HG02840 (cell line): ENCODE results near the gene TRRAP.

Source experiments
- ATAC-seq: cut with Tn5 transposase; IDR thresholded peaks from one replicate; pipeline ENCODE4 v1.9.1; 2021; ENCODE audit warnings: mild to moderate bottlenecking, moderate library complexity, moderate number of reproducible peaks; ENCODE audit not compliant: unreplicated experiment, low FRiP score

The TRRAP gene

DNA sequence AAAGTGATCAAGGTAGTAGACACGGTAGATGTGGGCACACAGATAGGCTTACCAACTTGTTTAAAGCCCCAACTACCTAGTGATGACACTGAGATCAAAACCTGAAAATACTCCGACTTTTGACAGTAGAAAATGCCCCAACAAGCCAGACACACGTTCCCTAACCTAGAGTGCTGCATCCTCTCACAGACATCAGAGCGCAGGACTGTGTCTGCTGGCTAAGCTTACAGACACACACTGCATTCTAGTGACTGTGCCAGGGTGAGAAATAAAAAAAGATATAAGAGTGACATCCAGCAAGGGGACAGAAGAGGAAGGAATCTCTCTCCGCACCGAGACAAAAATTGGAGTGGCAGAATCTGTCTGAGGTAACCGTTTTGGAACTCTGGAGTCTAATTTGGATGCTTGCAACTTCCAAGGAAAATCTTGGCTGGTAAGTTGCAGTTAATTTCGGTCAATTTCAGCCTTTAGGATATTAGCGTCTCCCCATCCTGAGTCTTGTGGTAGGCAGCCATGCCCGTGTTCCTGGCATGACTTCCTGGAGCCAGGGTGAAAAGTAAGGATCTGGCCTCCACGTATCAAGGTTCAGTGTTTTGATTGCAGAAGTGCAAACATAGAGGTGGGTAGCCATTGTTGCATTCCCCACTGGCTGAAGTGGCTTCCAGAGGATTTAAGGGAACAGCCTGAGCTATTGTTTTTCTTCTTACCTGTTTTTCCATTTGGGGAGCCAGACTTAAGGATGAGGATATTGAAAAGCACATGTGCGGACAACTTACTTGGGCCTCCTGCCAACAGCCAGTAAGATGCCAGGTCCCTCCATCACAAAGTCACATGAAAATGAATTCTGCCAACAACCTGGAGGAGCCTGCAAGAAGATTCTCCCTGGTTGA, 141.4 kb downstream of the TRRAP start:
- no peak for ATAC-seq

GRCh38 chr7:99020413-99020715, 142.0 kb downstream of the TRRAP start:
- no peak for ATAC-seq

DNA sequence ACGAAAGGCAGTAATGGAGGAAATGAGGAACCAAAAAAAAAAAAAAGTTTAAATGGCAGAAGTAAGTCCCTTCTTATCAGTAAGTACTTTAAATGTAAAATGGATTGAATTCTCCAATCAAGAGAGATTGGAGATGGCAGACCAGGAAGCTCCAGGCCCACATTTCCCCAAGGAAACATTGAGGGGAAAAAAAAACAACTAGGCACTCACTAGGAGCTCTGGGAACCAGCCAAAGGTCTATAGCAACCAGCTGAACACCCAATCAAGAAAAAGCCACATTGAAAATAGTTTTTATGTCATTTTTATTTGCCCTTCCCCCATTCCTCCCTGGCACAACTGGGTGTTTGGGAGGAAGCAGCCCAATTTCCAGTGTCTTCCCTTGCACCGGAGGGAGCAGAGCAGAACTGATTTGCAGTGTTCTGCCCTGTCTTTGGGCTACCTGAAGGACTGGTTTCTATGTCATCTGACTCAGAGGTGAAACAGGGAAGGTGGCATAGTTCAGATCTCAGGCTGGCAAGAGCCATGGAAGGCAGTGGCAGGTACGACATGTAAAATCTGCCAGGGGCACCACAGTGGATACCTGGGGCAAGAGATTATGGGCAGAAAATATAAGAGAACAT, 143.7 kb downstream of the TRRAP start:
- ATAC-seq: no peak

DNA sequence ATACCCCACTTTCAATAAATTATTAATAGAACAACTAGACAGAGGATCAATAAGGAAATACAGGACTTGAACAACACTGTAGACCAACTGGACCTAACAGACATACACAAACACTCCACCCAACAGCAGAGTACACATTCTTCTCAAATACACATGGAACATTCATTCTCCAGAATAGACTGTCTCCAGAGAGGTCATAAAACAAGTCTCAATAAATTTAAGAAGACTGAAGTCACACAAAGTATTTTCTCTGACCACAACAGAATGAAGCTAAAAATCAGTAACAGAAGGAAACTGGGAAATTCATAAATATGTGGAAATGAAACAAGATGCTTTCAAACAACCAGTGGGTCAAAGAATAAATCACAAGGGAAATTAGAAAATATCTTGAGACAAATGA, 145.7 kb downstream of the TRRAP start:
- no peak for ATAC-seq

- ATAC-seq: no peak
Observed at GRCh38 chr7:99027241-99027640, 148.9 kb downstream of the TRRAP start.

- ATAC-seq: no peak
Observed at GRCh38 chr7:99027841-99028240, 149.5 kb downstream of the TRRAP start.

DNA sequence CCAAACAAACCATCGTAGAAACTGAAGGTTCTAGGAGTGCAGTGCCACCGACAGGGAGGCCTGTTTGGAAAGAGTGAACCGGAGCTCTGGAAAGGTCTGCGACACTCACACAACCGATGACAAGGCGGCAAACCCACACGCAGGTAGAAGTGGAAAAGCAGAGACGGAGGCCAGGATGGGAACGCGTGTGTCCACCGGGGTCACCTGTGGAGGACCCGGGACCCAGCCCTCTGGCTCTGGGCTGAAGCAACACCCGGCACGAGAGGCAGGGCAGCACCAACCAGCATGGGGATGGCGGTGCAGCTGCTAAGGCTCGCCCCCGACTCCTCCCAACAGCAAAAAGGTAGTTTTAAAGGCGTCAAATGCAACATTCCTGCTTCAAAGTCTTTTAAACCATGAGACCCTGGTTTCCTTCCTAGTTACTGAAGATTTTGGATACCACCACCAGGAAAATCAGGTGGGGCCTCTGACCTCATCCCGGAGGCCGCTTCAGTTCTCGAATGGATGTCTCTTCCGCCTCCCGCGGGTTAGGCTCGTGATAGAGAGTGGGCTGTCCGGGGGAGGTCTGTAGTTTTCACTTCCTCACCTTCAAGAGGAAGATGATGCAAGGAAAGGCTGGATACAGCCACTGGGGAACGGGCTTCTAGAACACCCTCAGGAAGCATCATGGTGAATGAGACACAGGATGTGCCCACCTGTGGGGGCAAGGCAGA, 150.1 kb downstream of the TRRAP start:
- ATAC-seq: no peak

DNA sequence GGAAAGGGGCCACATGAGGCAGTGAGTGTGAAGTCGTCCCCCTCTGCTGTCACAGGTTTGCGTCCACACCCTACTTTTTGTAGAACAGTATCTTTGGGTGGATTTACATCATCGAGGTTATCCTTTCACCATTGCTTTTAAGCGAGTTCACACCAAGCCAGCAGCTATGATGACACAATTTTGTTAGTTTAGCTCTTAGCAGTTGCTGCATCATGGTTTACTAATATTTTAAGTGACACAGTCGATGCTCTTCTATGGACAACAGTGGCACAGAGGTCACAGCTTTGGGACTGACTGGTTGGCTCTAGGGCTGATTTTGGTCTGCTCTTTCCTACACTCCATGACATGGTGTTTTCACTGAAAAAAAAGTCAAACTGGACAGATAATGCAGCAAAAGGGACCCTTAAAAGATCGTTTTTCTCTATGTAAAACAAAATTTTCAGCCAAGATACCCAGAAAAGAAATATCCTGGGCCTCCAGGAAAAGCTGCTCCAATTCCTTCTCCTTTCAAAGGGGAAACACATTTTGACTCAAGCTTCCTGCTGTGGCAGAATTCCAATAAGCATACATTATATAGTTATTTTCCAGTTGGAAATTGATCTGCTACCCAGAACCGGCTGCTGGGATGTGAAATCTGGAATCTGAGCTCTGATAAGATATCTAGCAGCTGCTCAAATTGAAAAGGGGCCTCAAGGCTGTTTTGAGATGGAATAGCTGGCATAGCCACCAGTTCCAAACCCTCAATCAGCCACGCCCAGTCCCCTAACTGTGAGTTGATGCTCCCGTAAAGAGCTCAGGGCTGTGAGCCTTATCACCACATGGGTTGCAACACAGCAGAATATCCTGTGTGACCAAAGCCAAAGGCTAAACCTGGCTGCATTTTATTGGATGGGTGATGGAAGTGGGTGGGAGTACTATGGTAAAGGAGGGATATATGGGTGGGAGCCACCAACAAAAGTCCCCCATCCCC, 151.4 kb downstream of the TRRAP start:
- ATAC-seq: no peak

DNA sequence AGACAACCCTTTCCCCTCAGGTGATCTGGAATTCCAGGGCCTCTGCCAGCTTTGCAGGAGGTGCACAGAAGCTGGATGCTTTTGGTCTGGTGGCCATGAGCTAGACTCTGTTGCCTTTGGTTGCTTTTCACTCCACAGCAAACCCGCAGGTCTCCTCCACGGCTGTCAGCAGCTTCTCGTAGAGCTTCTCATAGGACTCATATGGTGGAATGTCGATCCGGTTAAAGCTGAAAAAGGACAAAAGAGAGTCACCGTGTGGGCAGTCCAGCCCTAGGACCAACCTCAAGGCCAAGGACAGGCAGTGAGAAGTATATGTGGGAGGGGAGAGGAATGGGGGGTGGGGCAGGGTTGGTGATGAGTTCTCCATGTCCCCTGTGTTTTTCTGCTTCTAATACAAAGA, 152.1 kb downstream of the TRRAP start:
- ATAC-seq: no peak

GRCh38 chr7:99030951-99031350, 152.6 kb downstream of the TRRAP start:
- ATAC-seq: no peak

GRCh38 chr7:99031496-99031895, 153.2 kb downstream of the TRRAP start:
- ATAC-seq: no peak

DNA sequence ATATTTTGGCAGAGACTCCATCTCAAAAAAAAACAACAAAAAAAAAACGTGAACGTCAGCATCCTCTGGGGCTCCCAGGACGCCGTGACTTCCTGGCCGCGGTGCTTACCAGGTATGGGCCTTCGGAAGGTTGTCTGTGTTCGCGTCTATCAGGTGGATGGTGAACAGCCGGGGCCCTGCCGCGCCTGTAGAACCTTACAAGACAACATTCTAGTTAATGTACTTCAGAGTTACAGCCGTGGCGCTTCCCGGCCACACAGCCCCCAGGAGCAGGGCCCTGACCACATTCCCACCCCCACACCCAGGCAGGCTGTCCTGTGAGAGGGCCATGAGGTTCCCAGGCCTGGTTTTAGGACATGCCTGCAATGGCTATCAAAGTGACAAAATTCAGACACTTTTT, 154.6 kb downstream of the TRRAP start:
- no peak for ATAC-seq

DNA sequence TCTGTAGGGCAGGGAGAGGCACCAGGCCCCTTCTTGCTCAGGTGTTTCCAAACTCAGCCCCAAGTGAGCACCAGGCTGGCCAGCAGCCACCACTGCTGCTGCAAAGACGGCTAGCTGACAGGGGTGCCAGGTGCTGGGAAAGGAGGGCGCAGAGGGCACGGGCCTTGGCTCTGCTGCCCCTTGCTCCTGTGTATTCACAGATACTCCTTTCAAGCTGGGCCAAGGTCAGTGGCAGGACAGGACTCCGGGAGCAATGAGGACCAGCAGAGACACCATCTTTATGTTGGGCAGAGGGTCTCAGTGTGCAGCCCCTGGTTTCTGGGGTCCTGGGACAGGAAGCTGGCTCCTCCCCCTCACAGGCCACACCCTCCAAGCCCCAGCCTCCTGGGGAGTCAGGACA, 155.4 kb downstream of the TRRAP start:
- no peak for ATAC-seq

DNA sequence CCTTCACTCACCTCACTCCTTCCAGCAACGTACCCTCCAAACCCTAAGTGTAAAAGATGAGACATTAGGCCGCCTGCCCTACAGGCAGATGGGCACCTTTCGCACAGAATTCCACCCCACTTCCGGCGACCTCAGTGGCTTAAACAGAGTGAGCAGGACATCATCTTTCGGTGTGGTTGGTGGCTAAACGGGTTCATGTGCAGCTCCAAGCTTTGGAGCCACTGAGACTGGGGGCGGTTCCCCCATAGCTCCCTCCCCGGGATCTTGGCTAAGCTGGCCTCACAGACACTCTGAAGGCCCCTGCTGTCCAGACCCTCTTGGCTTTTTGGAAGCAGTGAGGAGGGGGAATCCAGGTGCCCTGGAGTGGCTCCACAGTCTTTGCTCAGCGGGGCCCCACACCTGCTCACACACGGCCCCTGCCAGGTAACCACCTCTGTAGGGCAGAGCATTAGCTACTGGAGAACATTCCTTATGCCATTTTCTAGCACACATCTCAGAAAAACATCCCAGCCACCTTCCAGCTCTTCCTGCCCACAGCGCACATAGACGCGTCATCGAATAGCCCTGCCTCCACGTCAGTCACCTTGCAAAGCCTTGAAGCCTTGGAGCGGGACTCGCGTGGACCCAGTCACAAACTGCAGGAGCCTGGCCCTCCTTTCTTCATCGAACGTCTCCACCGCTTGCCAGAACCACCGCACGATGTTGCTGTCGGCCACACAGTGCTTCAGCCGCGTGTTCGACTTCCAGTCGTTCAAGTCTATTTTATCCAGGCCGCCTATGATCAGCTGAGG, 156.8 kb downstream of the TRRAP start:
- no peak for ATAC-seq

DNA sequence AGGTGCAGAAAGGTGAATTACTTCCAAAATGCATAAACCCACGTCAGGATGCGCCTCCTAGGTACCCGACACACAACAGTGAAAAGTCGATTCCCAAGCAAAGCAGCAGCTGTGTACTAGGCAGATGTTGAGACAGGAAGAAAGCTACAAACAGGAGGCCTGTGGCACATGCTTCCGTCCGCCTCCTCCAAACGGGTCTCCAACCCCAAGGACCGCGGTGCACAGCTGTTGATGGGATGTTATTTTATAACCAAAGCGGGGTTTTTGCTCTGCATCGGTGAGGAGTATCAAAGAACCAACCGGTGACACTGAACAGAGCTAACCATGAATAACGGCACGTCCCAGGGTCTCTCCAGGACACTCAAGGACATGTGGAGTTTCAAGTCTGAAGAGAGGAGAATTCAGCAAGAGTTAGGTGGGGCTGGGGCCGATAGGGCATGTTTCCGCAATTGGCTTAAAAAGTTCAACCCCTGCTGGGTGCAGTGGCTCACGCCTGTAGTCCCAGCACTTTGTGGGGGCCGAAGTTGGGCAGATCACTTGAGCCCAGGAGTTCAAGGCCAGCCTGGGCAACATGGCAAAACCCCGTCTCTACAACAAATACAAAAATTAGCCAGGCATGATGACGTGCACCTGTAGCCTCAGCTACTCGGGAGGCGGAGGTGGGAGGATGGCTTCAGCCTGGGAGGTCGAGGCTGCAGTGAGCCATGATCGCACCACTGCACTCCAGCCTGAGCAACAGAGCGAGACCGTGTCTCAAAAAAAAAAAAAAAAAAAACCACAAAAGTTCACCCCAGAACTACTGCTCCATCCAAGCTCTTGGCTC, 157.6 kb downstream of the TRRAP start:
- no peak for ATAC-seq

DNA sequence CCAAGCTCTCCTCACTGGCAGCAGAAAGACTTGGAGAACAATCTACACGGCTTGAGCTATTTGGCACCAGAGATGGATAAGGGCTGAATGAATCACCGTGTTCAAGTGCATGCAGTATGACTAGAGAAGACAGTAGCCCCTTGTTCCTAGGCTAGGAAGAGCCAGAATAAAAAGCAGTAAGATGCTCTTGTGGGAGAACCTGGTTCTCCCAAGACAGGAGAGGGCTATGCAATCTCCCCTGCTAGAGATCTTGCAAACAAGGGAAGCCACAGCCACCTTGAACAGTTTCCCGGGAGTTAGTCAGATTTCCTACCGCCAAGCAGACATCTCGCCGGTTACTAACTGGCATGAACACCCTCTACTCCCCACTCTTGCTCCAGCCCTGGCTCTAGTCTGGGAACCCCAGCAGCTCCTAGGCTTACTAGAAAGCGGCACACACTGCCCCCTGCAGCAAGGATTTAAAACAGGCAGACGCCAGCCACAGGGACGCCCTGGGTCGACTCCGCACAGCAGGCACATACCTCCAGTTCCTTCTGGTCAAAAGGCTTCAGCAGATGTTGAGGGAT, 158.3 kb downstream of the TRRAP start:
- ATAC-seq: no peak

DNA sequence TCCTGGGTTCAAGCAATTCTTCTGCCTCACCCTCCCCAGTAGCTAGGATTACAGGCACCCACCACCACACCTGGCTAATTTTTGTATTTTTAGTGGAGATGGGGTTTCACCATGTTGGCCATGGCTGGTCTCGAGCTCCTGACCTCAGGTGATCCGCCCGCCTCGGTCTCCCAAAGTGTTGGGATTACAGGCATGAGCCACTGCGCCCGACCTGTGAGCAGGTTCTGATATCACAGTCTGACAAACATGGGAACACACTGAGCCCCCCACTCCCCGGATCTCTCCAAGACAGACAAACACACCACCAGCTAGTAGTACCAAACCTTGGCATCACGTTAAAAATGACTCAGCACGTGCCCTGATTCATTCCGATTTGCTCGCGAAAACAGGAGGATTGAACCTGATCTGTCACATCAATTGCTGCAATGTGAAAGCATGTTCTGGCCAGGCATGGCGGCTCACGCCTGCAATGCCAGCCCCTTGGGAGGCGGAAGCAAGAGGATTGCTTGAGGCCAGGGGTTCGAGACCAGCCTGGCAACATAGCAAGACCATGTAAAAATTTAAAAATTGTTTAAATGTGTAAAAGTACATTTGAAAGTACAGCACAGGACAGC, 159.1 kb downstream of the TRRAP start:
- no peak for ATAC-seq
